Measurements from ENCODE around the gene ITGAL.
A peak's percentile ranks its signal among the peaks of the same experiment; 100 is the strongest.

Gene ITGAL

GRCh38 chr16:30571445-30572322, 99.1 kb downstream of the ITGAL start, which contains the start of gene ZNF688:
ZNF688 (minus strand) TSS chr16:30571714; CDS start chr16:30571629, 85 bp downstream.
- peak; percentile 98 for DNase-seq
